Activated naive CD4-positive, alpha-beta T cell treated with Interleukin-2 at 50 U/mL for 16 hours (primary cell): ENCODE results near the gene FAM25A.

Experiments
- DNase-seq: peaks from one replicate; pipeline ENCODE4 v3.0.0-alpha.2; 2020

FAM25A gene

GRCh38 chr10:87066865-87067264 is 46.8 kb downstream of the FAM25A start:
- DNase-seq: no peak

- no peak for DNase-seq
These were observed 48.2 kb downstream of the FAM25A start for GRCh38 chr10:87068281-87068680.

DNA sequence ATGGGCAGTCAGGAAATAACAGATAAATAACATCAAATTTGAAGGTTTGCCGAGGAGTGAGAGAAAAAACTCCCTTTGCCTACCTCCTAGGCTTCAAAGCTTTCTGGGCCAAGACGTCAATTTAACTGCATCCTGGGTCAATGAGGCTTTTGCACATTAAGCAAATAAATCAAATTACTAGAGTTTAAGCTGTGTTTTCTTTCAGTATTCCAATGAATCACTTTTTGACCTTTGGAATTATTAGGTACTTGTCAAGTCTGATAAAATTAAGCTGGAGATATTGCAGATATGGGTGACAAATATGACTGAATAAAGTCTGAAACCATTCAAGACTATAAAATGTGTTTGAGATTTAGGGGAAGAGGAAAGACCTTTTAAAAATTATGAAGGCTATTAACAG is 52.4 kb downstream of the FAM25A start:
- DNase-seq: no peak
